HFF-Myc (cell line): ENCODE data around the gene RCSD1.

Source experiments
- DNase-seq: peaks from one replicate; pipeline ENCODE4 v3.0.0-alpha.2; 2011; ENCODE audit warnings: low read depth; ENCODE audit errors: extremely low read depth
- H3K4me3 ChIP-seq: replicated peaks from 2 replicates; pipeline ENCODE4 v1.5.1; 2011; ENCODE audit warnings: low read depth, mild to moderate bottlenecking, control low read depth, low read length
- CTCF ChIP-seq: IDR thresholded peaks from 2 replicates; pipeline ENCODE4 v1.5.1; 2012; ENCODE audit warnings: mild to moderate bottlenecking, low read depth, low read length, control low read depth; ENCODE audit errors: missing control alignments

Gene RCSD1

DNA sequence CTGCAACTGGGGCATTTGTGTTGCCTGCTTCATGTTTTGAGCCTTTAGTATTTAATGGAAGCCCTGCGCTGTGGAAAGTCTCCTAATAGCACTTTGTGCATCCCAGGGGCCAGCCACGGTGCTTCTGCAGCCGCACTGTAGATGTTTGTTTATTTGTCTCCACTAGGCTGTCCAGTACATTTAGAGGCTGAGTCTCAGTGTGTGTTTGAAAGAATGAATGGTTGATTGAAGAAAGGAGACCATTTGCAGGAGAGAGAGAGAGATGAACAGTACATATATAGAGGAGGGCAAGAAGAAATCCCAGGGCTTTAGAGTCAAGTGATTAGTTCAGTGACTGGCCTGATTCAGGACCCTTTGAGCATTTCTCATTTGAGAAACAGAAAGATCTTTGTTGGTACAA, 125.6 kb downstream of the RCSD1 start:
- no peak for DNase-seq
- no peak overlapping the region for H3K4me3 ChIP-seq
- no peak for TF ChIP-seq CTCF
